HG03520 (cell line): ENCODE measurements around the gene PLSCR4.

Experiments used
- ATAC-seq: cut with Tn5 transposase; IDR thresholded peaks from one replicate; pipeline ENCODE4 v1.9.1; 2021; ENCODE audit warnings: mild to moderate bottlenecking, moderate library complexity; ENCODE audit not compliant: unreplicated experiment

Gene PLSCR4

GRCh38 chr3:146196789-146197188 is 54.1 kb downstream of the PLSCR4 start:
- no peak for ATAC-seq

DNA sequence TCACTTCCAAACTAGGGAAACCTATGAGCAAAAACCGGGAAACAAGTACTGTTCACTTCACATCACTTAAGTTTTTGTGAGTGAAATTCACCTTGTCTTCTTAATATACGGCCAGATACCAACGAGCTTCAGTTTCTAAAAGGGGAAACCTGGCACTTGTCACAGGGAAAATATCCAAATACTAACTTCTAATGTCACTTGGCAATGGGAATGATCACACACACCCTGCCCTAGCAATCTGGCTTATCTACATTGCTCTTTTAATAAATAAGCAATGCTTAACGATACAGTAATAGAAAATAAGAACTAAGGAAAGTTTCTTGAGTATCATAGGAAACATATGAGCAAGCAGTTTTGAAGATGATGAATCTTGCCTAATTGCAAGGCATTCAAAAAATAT is 55.3 kb downstream of the PLSCR4 start:
- ATAC-seq: no peak

DNA sequence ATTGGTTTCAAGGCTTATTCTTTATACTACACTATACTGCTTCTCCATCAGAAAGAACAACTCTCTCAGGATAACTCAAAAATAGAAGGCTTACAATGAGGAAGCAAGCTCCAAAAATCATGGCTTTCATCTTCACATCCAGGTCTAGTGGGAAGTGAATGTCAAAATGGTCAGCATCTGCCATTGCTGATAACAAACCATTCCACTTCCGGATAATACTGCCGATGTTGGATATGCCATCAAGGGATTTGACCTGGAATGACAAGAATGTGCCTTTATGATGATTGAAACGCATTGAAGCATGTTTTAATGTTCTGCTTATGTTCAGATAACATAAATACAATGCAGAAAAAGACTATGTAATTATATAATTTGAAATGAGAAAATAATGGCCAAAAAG is 55.9 kb downstream of the PLSCR4 start:
- ATAC-seq: no peak

DNA sequence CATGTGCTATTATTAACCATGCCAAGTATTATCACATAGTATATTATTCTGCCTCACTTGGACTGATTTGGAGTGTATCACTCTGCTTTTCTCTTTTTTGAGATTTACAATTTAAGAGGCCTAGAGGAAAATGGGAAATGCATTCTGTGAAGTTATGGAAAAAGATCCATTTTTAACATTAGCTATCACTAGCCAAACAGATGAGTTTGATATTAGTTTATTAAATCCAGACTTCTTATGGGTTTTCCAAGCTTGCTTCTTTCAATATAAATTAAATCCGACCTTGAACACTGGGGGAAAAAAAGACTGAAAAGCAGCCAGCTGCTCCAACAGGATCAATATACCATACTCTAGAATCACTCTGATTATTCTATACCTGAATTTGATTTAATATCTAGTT is 59.9 kb downstream of the PLSCR4 start:
- no peak for ATAC-seq

DNA sequence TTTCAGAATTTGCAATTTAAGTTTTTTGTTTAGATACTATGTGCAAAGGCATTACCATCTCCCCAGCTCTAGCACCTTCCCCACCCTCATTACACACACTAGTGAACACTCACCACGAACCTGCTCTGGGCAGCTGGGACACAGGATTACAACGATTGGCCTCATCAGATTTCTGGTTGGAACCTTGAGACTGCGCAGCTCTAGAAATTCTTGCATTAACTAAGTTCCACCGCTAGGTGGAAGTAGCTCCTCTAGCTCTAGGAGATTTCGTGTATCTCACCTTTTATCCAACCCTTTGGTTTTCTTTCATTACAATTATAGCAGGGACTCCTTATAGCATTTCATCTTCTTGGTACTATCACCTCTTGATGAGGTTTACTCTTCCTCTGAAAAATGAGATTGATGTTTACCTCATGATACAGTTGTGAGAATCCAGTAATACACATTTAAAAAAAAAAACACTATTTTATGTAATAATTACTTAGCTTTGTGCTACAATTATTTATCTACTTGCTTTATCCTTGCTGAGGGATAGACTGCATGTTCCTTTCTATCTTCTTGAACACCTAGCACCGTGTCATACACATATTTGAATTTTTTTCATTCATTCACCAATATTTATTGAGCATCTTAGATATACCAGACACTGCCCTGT is 61.3 kb downstream of the PLSCR4 start:
- ATAC-seq: peak; percentile 97

DNA sequence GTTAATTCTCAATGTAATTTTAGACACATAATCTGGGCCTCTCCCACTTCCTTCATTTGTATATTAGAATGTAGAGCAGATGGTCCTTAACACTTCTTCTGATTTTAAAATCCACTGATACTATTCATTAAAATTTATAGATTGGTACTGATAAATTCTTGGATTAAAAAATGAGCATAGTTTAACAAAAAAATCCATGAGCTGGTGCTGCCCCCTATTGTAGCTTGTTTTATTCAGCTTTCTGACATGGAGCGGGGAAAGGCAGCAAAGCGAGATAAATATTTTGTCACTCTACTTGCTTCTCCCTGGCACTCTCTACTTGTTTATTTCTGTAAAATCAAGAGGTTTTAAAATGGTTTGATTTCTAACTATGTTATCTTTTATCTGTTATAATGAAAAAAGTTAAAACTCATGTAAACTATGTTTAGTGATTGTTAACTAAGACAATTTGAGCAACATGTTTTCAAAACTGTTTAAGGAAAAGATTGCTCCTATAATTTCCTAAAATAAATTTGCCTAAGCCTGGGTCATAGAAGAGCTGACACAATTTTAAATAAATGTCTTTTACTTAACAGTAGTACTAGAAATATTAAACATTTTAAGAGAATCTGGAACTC is 63.5 kb downstream of the PLSCR4 start:
- ATAC-seq: no peak

DNA sequence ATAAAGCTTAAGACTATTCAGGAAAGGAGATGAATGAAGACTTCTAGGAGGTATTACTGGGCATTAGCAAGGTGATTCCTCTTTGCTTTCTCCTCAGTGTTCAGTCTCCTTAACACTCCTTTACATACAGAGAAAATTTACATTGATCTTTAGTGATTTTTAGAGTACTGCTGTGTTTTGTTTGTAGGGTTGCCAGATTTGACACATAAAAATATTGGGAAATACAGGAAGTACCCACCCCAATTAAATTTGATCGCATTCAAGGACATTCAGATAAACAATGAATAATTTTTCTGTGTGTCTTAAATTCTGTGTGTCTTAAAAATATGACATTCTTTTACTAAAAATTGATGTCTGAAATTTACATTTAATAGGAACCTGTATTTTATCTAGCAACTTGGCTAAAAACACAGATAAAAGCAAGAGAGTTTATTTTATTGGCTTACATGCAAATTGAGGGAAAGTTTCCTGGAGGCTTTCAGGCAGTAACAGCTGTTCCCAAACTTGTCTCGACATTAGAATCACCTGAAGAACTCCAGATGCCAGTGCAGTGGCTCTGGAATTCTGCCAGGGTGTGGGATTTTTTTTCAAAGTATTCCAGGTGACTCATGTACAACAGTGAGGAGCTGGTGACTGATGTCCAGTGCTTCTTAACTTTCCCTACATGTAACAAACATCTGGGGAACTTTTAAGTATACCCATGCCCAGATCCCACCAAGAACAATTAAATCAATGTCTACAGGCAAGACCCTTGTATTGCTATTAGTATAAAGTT is 66.5 kb downstream of the PLSCR4 start:
- no peak for ATAC-seq

- no peak for ATAC-seq
Measured at GRCh38 chr3:146181216-146181615, 69.7 kb downstream of the PLSCR4 start.

DNA sequence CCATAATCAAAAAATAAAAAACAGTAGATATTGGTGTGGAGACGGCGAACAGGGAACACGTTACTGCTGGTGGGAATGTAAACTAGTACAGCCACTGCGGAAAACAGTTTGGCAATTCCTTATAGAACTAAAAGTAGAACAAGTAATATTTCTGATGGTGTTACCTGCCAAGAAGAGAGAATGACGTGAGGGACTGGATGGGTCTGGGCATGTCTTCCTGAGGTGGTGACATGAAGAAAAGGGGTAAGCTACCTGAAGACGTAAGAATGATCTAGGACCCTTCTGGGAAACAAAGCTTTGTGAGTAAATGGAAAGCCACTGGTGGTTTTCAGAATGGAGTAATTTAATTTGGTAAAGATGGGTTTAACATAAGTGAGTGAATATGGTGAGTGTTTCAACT is 70.5 kb downstream of the PLSCR4 start:
- ATAC-seq: no peak

DNA sequence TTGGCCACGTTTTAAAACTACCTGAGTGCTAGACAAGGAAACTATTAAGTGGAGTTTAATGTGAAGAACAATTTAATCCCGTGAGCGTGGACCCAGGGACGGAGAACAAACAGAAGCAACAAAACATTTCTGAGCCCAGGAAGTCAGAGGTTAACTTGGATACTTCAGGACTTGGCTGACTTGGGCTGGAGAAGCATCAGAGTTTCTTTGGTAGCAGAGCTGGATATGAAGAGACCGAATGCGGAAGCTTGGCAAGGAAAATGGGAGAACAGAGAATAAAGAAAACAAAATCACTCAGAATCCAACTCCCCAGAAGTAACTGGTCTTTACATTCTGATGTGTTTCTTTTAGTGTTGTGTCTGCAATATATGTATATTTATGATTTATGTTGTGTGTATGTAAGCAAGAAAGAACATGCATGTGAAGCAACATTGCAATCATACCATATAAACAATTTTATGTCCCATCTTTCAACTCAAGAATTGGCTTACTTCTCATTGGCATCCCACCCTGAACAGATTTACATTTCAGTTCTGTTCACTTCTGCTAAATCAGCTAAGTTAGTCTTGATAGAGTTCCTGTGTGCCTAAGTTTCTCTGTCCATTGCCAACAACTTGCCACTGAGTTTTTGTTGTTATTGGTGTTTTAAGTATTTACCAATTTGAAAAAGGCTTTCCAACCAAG is 72.8 kb downstream of the PLSCR4 start:
- no peak for ATAC-seq

DNA sequence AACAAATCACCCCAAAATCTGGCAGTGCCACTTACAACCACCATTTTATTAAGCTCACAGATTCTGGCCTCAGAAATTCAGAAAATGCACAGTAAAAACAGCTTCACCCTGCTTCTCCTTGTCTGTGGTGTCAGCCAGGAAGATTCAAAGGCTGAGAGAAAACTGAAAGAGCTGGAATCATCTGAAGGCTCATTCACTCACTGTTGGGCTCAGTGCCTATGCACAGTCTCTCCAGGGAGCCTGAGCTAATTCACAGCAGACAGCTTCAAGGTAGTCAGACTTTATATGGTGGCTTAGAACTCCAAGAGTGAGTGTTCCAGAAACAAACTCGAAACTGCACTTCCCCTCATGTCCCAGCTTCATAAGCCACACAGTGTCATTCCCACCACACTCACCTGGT is 73.4 kb downstream of the PLSCR4 start:
- no peak for ATAC-seq

DNA sequence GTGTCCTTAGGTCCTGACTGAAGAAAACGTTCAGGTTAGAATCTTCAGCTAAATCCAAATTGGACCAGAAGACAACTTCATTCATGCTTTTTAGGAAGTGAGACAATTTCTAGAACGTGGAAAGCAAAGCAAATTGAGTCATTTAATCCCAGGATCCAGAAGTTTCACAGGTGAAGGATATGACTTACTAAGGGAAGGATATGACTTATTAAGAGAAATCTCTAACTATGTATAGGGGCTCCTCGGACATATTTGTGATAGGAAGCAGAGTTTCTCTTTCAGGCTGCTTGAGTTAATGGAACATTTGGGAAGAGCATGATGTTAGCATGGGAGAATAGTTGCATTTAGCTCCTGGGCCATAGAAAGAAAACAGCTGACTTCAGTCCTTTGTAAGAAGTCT is 73.8 kb downstream of the PLSCR4 start:
- no peak for ATAC-seq

DNA sequence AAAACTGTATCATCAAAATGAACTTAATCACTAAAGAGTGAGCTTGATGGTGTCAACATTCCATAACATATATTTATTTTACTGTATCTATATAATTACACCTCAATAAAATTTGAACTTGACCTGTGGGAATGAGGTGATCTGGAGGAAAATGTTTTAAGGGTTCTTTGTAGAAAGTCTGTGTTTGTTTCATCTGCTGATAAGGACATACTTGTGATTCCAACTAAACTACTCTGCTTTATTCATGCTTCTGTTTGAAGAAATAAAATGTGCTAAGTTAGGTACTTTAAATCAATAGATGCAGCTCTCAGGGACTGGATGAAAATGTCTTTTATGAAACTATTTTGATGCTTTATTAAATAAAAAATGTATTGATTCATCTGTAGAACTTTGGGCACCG is 78.3 kb downstream of the PLSCR4 start:
- ATAC-seq: no peak

GRCh38 chr3:146170591-146170990 is 80.3 kb downstream of the PLSCR4 start:
- no peak for ATAC-seq

DNA sequence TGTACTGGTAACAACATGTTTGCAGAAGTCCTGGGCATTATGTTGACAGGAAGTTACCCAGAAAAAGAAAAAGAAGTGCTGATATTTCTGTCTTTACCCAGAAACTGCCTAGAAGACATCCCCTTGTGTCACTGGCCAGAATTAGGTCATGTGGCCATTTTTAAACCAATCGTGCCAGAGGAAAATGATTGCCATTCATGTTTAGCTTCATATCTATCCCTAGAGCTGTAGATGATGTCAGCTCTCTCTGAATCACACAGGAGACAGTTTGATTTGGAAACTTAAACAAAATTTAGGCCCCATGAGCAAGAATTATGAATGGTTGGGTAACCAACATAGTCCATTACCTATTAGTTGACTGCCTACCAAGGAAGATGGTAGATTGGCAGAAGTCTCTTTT is 81.0 kb downstream of the PLSCR4 start:
- ATAC-seq: no peak

DNA sequence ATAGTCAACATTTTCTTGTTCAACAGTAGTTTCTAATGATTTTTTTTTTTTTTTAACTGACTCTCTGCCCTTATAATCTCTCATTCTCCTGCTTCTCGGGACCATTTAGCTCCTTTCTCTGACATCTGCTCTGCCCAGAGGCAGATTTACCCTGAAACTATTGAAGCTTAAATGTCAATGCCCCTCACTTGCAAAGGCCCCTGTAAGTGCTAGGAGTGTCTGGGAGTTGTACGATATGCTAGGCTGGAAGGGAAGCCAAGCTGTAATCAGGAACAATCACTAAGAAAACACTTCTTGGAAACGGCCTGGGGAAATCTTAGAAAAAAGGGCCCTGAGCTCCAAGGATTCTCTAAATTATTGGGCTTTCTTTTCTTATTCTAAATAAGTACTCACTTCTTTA is 84.1 kb downstream of the PLSCR4 start:
- no peak for ATAC-seq

DNA sequence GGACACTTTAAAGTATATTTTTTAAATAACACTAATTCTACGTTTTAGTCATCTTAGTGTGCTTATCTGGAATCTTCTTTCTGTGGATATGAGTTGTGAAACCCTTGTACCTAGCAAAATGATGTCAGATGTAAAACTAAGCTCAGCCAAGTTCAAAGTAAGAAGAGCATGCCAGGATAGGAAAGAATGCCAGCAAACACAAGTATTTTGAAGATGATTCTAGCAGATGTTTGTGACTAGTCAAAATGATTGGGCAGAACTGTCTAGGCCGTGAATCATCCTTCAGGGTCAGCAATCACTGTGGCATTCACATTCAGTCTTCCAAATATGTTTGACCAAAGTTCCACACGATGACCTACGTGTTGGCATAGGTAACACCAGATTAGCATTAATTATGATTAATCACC is 84.5 kb downstream of the PLSCR4 start:
- ATAC-seq: no peak

GRCh38 chr3:146165877-146166276 is 85.0 kb downstream of the PLSCR4 start:
- no peak for ATAC-seq

DNA sequence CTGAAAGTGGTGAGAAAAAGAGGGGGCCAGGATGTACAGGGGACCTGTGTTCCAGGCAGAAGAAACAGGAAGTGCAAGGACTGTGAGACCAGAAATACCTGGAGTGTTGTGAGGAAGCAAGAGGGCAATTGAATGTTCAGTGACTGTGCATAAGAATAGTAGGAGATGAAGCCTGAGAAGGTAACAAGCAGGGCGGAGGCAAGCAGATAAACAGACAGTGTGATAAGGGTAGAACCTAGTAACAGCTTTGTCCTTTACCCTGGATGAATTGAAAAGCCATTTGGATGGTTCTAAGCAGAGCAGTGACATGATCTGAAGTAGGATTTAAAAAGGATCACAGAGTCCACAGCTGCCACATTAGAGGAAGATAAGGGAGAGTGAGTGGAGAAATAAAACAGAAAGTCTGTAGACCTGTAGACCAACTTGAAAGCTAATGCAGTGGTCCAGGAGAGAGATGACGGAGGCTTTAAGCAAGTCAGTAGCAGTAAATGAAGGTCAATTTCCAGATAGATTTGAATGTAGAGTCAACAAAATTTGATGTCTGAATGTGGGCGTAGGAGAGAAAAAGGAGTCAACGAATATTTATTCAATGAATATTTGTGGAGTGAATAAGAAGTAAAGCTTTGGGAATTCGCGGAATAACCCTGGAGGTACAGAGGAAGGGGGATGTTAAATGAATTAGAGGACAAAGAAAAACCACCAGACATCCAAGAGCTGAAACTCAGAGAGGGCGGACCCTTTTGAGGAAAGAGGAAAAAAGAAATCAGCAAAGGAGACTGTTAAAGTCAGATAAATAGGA is 85.7 kb downstream of the PLSCR4 start:
- ATAC-seq: no peak

- no peak for ATAC-seq
Measured at GRCh38 chr3:146164506-146164905, 86.4 kb downstream of the PLSCR4 start.

- ATAC-seq: no peak
Measured at GRCh38 chr3:146164071-146164470, 86.8 kb downstream of the PLSCR4 start.
